ENCODE data around the gene KLF7. TPM values are rescaled to one million over a fixed set of nuclear protein-coding genes. Genes with fewer than 3 reads are reported as not detected.

KLF7 gene
- total RNA-seq, 1 experiment from 2014 or later: 15.4 TPM

- TF ChIP-seq REST (IDR thresholded peaks at IDR 0.05; ENCODE audit: low read depth) (no peak), ATF3 (IDR thresholded peaks at IDR 0.05) (no peak), FOSL1 (IDR thresholded peaks at IDR 0.05; ENCODE audit: low read depth) (no peak), EZH2 (IDR thresholded peaks at IDR 0.05) (no peak), YY1 (IDR thresholded peaks at IDR 0.05; ENCODE audit: extremely low read depth, insufficient replicate concordance, low read depth, low read length) (no peak)
These were observed 76.9 kb downstream of the KLF7 start (continued) for GRCh38 chr2:207088839-207089238.

- BruUV-seq (replicated peaks): no TSS peak
- Histone ChIP-seq H3K4me3 (replicated peaks in 1 of 2; ENCODE audit: low read depth in 1 of 2, low read length in 2 of 2) (no peak overlapping the region), H3K36me3 (ENCODE audit: control insufficient read depth in 1 of 2, insufficient read depth in 2 of 2, low read length in 2 of 2) (no peaks in the 10 kb centered on the region), H3K4me2 (ENCODE audit: low read length) (no peak overlapping the region), H3K27me3 (ENCODE audit: insufficient read depth, low read length) (no peaks in the 10 kb centered on the region), H3K4me1 (ENCODE audit: control insufficient read depth in 1 of 2, insufficient read depth in 2 of 2, low read length in 2 of 2) (no peaks in the 10 kb centered on the region), H3K9ac (ENCODE audit: low read length) (no peak overlapping the region), H4K20me1 (ENCODE audit: insufficient read depth) (no peaks in the 10 kb centered on the region), H3K9me3 (ENCODE audit: control insufficient read depth in 1 of 2, insufficient read depth in 1 of 2, low read depth in 1 of 2, low read length in 2 of 2) (no peaks in the 10 kb centered on the region), H3K27ac (ENCODE audit: low read depth, low read length) (no peak overlapping the region), H3K79me2 (ENCODE audit: insufficient read depth, low read length) (no peaks in the 10 kb centered on the region), H2AFZ (ENCODE audit: low read depth, low read length, poor library complexity, severe bottlenecking) (no peak overlapping the region), H3K9me2 (ENCODE audit: insufficient read depth) (no peaks in the 10 kb centered on the region)
- no peak for ATAC-seq
- TF ChIP-seq ATF3 (IDR thresholded peaks at IDR 0.05): no peak
- DNase-seq (ENCODE audit: low read depth, low spot score): no peak
- intact Hi-C loops (cut with micrococcal nuclease): no loop called here
- RAD21 ChIA-PET (ENCODE audit: low non-redundant PET in 1 of 2, low total read pairs in 2 of 2, uncharacterized antibody in 2 of 2, unreplicated experiment in 2 of 2): no interaction called here
- CTCF ChIA-PET: no interaction called here
- POLR2A ChIA-PET: no interaction called here
These were observed 77.5 kb downstream of the KLF7 start for GRCh38 chr2:207088276-207088675.
